ENCODE measurements around the gene IQCF6.

Gene IQCF6

DNA sequence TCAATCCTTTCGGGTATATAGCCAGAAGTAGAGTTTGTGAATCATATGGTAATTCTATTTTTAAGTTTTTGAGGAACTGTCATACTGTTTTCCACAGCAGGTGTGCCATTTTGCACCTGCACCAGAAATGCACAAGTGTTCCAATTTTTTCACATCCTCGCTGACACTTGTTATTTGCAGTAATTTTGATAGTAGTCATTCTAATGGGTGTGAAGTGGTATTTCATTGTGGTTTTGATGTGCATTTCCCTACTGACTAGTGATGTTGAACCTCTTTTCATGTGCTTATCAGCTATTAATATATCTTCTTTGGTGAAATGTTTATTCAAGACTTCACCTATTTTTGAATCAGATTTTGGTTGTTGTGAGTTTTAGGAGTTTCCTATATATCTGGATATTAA lies 43.1 kb downstream of the IQCF6 start:
- ChIA-PET CTCF (no interaction called here), POLR2A (no interaction called here)
- DNase-seq (ENCODE audit: extremely low spot score) = no peak
- TF ChIP-seq ELF4 (IDR thresholded peaks at IDR 0.05) (no peak), SP1 (IDR thresholded peaks at IDR 0.05) (no peak), CTBP1 (IDR thresholded peaks at IDR 0.05; ENCODE audit: borderline replicate concordance) (no peak), LEF1 (IDR thresholded peaks at IDR 0.05; ENCODE audit: borderline replicate concordance) (no peak), FOXA1 (IDR thresholded peaks at IDR 0.05) (no peak), L3MBTL2 (conservative IDR thresholded peaks at IDR 0.05) (no peak), HDGF (IDR thresholded peaks at IDR 0.05; ENCODE audit: borderline replicate concordance) (no peak), NFRKB (IDR thresholded peaks at IDR 0.05) (no peak), FOXK2 (IDR thresholded peaks at IDR 0.05) (no peak), SUZ12 (IDR thresholded peaks at IDR 0.05) (no peak), ARNT (IDR thresholded peaks at IDR 0.05) (no peak), TARDBP (IDR thresholded peaks at IDR 0.05) (no peak), FOXM1 (IDR thresholded peaks at IDR 0.05; ENCODE audit: borderline replicate concordance) (no peak), BHLHE40 (IDR thresholded peaks at IDR 0.05; ENCODE audit: borderline replicate concordance) (no peak), ZNF384 (IDR thresholded peaks at IDR 0.05) (no peak)
- TF ChIP-seq, protein P1, sequence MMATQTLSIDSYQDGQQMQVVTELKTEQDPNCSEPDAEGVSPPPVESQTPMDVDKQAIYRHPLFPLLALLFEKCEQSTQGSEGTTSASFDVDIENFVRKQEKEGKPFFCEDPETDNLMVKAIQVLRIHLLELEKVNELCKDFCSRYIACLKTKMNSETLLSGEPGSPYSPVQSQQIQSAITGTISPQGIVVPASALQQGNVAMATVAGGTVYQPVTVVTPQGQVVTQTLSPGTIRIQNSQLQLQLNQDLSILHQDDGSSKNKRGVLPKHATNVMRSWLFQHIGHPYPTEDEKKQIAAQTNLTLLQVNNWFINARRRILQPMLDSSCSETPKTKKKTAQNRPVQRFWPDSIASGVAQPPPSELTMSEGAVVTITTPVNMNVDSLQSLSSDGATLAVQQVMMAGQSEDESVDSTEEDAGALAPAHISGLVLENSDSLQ (IDR thresholded peaks at IDR 0.05) = no peak

DNA sequence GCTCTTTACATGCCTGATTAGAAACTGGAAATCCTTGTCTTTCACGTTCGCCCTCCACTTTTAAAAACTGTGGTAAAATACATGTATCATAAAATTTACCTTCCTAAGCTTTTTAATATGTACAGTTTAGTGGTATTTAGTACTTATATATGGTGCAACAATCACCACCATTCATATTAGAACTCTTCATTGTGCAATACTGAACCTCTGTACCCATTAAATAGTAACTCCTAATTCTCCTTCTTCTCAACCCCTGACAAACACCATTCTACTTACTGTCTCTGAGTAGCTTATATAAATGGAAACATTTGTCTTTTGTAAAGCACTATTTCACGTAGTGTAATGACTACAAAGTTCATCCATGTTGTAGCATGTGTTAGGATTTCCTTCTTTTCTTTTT lies 44.0 kb downstream of the IQCF6 start:
- TF ChIP-seq FOXA1 (IDR thresholded peaks at IDR 0.05) = no peak
- no peak for TF ChIP-seq ELF4 (IDR thresholded peaks at IDR 0.05)
- TF ChIP-seq, protein P1 (IDR thresholded peaks at IDR 0.05) = no peak
- CTCF ChIA-PET = no interaction called here
- POLR2A ChIA-PET = no interaction called here
- DNase-seq (ENCODE audit: extremely low spot score) = no peak

- POLR2A ChIA-PET = no interaction called here
- no peak for DNase-seq (ENCODE audit: extremely low spot score)
- CTCF ChIA-PET = interaction anchor here (0.9 kb wide), 1 partner anchor 85 kb away, joined by 4 read pairs; no protein-coding TSS in a partner anchor
- no peak for TF ChIP-seq ARNT (IDR thresholded peaks at IDR 0.05)
- no peak for TF ChIP-seq BHLHE40 (IDR thresholded peaks at IDR 0.05; ENCODE audit: borderline replicate concordance)
- TF ChIP-seq NFRKB (IDR thresholded peaks at IDR 0.05) = no peak
- TF ChIP-seq CTBP1 (IDR thresholded peaks at IDR 0.05; ENCODE audit: borderline replicate concordance) = no peak
- TF ChIP-seq SUZ12 (IDR thresholded peaks at IDR 0.05) = no peak
- no peak for TF ChIP-seq LEF1 (IDR thresholded peaks at IDR 0.05; ENCODE audit: borderline replicate concordance)
- TF ChIP-seq HDGF (IDR thresholded peaks at IDR 0.05; ENCODE audit: borderline replicate concordance) = no peak
- TF ChIP-seq FOXM1 (IDR thresholded peaks at IDR 0.05; ENCODE audit: borderline replicate concordance) = no peak
- no peak for TF ChIP-seq ZNF384 (IDR thresholded peaks at IDR 0.05)
- no peak for TF ChIP-seq TARDBP (IDR thresholded peaks at IDR 0.05)
- TF ChIP-seq, protein P1 (IDR thresholded peaks at IDR 0.05) = no peak
- no peak for TF ChIP-seq FOXA1 (IDR thresholded peaks at IDR 0.05)
- no peak for TF ChIP-seq L3MBTL2 (conservative IDR thresholded peaks at IDR 0.05)
- TF ChIP-seq SP1 (IDR thresholded peaks at IDR 0.05) = no peak
- no peak for TF ChIP-seq FOXK2 (IDR thresholded peaks at IDR 0.05)
- no peak for TF ChIP-seq ELF4 (IDR thresholded peaks at IDR 0.05)
These were observed 44.5 kb downstream of the IQCF6 start for GRCh38 chr3:51734572-51734907.

DNA sequence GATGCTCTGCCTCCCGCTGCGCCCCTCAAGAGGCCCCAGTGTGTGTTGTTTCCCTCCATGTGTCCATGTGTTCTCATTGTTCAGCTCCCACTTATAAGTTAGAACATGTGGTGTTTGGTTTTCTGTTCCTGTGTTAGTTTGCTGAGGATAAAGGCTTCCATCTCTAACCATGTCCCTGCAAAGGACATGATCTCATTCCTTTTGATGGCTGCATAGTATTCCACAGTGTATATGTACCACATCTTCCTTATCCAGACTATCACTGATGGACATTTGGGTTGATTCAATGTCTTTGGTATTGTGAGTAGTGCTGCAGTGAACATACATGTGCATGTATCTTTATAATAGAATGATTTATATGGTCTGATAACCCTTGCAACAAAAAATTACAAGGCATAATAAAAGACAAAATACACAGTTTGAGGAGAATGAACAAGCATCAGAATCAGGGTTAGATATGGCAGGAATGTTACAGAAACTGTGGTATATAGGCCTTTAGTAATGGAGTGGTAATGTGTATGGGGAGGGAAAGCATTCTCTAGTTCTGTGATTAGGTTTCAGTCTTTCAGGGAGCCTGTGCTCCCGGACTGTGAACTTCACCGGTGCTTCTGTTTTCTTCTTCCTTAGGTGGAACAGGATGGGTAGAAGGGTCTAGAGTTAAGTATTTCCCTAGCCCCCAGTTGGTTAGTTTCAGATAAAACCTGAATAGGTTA lies 45.0 kb downstream of the IQCF6 start:
- no peak for DNase-seq (ENCODE audit: extremely low spot score)
- CTCF ChIA-PET = interaction anchor here (0.9 kb wide), 1 partner anchor 85 kb away, joined by 4 read pairs; no protein-coding TSS in a partner anchor
- TF ChIP-seq CTBP1 (IDR thresholded peaks at IDR 0.05; ENCODE audit: borderline replicate concordance) = no peak
- no peak for TF ChIP-seq SUZ12 (IDR thresholded peaks at IDR 0.05)
- no peak for TF ChIP-seq L3MBTL2 (conservative IDR thresholded peaks at IDR 0.05)
- no peak for TF ChIP-seq LEF1 (IDR thresholded peaks at IDR 0.05; ENCODE audit: borderline replicate concordance)
- TF ChIP-seq BHLHE40 (IDR thresholded peaks at IDR 0.05; ENCODE audit: borderline replicate concordance) = no peak
- TF ChIP-seq ARNT (IDR thresholded peaks at IDR 0.05) = no peak
- TF ChIP-seq SP1 (IDR thresholded peaks at IDR 0.05) = no peak
- no peak for TF ChIP-seq FOXK2 (IDR thresholded peaks at IDR 0.05)
- no peak for TF ChIP-seq FOXA1 (IDR thresholded peaks at IDR 0.05)
- TF ChIP-seq ELF4 (IDR thresholded peaks at IDR 0.05) = no peak
- TF ChIP-seq, protein P1 (IDR thresholded peaks at IDR 0.05) = no peak
- POLR2A ChIA-PET = no interaction called here

DNA sequence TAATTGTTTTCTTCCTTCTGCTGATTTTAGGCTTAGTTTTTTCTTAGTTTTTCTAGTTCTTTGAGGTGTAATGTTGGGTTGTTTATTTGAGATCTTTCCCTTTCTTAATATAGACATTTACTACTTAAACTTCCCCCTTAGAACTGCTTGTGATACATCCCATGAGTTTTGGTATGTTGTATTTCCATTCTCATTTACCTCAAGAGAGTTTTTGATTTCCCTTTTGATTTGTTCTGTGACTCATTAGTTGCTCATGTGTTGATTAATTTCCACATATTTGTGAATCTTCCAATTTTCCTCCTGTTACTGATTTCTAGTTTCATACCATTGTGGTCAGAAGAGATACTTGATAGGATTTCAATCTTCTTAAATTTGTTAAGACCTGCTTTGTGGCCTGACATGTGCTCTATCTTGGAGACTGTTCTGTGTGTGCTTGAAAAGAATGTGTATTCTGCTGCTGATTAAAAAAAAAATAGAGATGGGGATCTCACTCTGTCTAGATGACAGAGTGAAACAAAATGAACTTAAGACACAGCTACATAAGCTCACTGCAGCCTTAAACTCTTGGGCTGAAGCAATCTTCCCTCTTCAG lies 49.9 kb downstream of the IQCF6 start:
- no peak for TF ChIP-seq FOXM1 (IDR thresholded peaks at IDR 0.05; ENCODE audit: borderline replicate concordance)
- no peak for TF ChIP-seq L3MBTL2 (conservative IDR thresholded peaks at IDR 0.05)
- no peak for TF ChIP-seq ELF4 (IDR thresholded peaks at IDR 0.05)
- TF ChIP-seq FOXA1 (IDR thresholded peaks at IDR 0.05) = no peak
- TF ChIP-seq BHLHE40 (IDR thresholded peaks at IDR 0.05; ENCODE audit: borderline replicate concordance) = no peak
- ChIA-PET CTCF (interaction anchor here (0.6 to 1.2 kb wide), 3 partner anchors 10 to 16 kb away, joined by 3 read pairs; no protein-coding TSS in a partner anchor), POLR2A (no interaction called here)
- no peak for DNase-seq (ENCODE audit: extremely low spot score)

All from HEK293T (cell line).